Measurements from ENCODE around the gene PDK2.

Gene PDK2

DNA sequence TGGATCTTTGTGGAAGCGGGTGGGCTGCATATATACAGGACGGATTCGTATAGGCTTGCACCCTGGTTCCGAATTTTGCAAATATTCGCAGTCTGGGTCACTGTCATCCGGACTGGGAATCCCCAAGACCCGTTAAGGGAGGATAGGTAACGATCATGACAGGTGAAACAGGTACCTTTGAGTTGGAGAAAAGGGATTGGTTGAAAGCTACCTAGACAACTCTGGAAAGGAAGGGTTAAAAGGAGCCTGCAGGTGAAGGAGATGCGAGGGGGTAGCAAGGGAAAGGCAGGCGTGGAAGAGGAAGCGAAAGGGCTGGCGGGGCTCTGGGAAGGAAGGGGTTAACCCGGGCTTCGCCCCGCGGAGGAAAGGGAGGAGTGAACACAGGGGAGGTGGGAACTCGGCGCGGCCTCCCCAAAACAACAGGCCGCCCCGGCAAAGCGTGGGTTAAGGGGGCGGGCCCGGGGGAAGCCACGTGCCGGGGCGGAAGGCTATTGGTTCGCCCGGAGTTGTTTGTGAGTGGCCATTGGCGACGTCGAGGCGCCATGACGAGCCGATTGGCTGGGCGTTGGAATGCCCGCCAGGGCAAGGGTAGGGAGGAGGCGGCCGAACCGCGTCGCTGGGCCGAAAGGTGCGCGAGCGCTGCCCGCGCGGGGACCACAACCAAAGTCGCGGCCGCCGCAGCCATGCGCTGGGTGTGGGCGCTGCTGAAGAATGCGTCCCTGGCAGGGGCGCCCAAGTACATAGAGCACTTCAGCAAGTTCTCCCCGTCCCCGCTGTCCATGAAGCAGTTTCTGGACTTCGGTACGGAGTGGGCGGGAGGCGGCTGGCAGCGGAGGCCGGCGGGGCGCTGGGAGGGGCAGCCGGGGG lies at the start of gene PDK2:
PDK2 (plus strand) TSS at position 599 of the 867 bp plus-strand sequence; CDS start at position 684, 85 bp downstream.
- peak; percentile 96 for DNase-seq

DNA sequence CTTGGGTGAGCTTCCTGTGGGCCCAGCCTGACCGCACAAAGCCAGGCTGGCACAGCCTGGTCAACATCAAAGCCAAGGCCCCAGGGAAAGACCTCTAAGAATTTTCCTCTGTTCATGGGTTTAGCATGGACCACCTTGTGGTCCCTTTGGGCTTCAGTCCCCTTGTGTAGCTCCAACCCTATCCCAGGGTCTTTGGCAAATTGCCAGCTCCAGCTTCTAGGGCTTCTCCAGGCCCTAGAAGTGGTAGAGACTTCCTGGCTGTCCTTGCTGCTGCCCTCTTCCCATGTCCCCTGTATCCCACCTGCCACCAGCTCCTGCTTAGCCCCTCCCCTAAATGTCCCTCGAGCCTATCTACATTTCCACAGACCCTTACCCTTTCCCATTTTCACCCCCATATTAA lies 49.0 kb upstream of the PDK2 start:
- DNase-seq, result no peak

DNA sequence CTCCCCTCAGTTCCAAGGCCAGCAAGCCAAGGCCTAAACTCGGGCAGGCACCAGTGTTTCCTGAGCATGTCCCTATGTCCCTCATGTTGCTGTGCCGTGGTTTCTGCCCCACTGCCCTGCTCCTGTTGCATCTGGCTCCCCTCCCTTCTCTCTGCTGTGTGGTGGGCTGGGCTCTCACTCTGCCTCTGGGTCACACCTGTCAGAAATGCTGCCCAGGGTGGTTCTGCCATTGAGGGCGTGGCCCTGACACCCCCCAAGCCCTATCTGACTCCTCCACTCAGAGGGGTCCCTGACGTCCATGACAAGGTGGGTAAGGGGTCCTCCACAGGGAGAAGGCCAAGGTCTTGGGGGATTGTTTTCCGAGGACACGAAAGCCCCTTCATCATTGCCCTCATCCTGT lies 48.5 kb upstream of the PDK2 start:
- DNase-seq, result no peak

DNA sequence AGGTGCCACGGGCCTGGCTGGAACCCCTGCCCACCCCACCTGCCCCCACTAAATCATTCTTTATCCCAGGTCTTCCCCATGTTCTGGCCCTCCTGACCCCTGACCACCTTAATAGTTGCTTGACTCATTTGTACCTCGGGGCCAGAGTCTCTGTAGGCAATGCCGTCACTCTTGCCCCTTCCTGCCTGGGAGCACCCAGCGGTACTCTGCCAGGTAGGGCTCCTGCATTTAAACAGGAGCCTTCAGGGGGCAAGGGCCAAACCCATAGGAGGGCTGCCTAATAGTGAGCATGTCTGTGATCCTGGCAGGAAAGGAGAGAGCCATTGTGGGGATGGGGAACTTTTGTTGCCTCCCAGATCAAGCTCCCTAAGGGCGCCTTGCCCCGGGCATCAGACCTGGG lies 48.1 kb upstream of the PDK2 start:
- no peak for DNase-seq

DNA sequence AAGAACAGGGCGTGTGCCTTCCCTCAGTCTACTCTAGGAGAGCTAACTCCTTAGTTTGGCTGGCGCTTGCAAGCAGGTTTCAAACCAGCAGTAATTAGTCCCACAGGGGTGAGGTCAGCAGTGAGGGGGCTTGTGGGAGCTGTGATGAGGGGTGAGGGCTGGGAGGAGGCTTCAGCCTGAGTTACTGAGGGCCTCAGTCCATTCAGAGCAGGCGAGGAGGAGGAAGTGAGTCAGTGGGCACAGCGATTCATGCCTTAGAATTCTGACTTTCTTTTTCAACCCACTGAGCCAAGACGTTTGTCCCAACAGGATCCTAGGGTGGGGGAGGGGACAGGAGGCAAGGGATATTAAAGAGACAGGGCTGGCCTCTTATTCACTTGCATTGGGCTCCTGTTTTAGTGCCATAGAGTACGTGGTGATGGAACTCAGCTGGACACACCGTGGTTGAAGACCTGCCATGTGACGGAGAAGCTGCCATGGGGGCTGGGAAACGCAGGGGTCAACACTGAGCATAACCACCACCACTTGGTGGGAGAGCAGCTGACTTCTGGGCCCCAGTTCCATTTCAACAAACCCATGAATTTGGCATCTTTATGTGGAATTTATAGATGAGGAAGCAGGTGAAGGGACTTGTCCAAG lies 47.5 kb upstream of the PDK2 start:
- DNase-seq, result no peak

DNA sequence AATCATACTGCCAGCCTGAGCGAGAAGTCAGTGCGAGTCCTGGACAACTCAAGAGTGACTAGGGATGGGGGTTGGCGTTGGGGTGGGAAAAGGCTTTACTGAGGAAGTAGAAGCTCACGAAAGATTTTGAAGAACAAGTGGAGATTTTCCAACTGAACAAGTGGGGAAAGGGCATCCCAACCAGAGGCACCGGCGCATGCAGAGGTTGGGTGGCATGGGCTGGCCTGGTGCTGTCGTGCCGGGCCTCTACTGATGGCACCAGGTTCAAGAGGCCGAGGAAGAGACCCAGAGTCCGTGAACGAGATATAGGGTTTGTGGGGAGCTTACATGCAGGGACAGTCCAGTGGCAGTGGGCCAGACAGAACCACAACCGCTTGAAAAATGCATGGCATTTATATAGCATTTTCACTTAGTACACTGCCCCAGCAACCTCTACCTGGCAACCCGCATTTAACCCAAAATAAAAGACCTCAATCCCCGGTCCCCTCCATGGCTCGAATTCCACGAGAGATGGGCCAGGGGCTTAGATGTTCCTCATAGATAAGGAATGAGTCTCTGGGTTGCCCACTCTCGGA lies 46.9 kb upstream of the PDK2 start:
- no peak for DNase-seq

DNA sequence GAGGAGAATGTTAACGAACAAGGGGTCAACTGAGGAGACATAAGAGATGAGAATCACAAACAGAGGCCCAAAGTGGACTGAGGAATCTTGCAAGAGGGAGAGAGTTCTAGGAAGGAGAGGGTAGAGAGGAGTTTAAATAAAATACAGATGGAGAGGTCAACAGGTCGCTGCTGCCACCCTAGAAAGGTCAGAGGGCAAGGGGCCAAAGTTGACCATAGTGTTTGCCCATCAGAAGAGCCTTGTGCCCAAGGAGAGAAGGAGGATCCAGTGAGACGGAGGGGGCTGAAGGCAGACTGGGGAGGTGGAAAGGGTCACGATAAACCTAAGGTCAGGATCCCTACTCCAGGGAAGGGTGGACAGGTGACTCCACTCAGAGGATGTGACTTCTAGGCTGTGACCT lies 46.2 kb upstream of the PDK2 start:
- DNase-seq, result no peak

DNA sequence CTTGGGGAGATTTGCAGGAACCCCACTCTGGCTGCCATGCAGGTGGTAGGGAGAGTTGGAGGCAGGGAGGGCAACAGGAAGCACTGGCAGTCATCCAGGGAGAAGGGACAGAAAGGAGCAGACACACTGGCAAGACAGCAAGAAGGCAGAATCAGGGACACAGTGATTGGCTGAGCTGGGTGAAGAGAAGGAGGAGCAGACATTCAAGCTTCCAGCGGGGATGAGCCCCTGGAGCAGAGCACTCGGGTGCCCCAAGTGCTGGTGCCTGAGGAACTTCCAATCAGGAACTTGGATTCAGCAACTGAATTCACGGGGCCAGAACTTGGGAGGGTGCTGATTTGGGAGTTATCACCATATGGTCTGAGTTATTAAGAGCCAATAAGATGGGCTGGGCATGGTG lies 45.5 kb upstream of the PDK2 start:
- DNase-seq, result no peak

DNA sequence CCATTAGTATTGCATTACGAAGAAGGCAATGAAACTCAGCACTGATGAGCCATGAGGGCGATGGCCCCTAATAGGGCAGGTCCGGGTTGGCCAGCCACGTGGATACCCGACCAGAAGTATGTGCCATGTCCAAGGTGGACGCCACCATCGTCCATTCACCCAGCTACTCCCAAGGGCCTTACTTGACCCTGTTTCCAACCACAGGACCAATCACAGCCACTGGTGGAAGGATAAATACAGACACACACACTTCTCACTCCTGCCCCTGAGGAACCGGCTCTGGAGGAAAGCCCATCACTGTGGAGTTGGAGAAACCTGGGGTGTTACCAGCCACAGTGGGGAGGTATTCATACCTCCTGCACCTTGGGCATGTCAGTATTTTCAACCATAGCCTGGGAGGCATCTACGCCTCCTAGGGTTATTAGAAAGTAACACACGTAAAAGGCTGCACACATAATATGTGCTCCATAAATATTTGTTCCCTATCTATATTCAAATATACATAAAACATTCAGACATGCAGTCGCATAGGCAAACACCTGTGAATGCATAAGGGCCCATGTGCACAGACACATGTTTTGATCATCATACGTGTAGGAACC lies 44.6 kb upstream of the PDK2 start:
- DNase-seq, result no peak

DNA sequence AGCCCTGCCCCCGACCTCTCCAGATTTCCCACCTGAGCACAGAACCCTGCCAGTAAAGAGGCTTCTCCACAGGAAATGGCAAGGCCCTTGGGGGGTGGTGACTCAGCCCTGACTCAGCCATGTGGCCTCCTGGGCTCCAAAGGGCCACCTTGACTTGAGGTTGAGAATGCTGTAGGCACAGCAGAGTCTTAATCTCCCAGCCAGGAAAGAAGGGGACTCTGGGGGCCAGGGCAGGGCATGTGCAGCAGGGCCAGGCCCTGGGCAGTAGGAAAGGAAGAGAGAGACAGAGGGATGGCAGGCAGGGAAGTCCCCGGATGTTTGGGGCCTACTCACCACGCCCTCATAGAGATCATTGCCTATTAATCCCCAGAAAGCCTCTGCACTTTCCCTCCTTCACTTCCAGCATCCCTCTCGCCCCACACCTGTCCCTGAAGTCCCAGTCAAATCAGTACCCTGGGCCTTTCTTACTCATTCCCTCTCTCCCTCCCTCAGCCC lies 44.0 kb upstream of the PDK2 start:
- no peak for DNase-seq

DNA sequence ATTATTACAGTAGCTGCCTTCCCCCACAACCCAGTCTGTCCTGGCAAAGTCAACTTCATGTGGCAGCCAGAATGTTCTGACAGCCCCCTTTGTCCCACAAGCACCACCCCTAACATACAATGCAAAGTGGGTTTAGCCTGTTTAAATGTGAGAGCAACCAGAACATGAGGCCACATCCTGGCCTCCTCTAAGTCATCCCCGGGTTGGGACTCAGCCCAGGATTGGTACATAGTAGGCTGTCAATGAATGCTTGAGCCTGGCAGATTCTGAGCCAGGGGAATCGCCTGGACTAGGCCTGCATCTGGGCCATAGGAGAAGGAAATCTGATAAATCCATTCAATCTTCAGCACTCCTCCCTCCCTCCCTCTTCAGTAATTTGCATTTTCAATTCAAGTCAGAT lies 43.5 kb upstream of the PDK2 start:
- no peak for DNase-seq

DNA sequence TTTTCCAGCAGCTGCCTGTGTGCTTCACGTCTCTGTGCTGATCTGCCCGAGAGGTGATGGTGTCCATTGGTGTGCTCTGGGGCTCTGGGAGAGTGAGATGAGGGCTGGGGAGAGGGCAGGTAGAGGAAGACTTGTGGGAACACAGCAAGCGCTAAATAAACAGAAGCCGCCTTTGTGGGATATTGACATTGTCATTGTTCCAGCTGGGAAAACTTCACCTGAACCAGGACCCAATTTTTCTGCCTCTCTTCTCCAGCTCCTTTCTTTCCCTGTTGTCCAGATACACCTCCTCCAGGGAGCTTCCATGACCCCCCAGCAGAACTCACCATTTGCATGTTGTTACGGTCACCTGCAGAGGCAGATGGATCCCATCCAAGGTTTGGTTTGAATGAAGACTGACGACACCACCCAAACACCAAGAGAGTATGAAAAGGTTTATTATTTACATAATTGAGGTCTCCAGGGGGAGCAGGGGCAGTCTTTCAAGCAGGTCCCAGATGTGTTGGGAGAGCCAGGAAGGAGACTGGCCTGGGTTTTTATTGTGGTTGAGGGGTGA lies 42.8 kb upstream of the PDK2 start:
- no peak for DNase-seq

DNA sequence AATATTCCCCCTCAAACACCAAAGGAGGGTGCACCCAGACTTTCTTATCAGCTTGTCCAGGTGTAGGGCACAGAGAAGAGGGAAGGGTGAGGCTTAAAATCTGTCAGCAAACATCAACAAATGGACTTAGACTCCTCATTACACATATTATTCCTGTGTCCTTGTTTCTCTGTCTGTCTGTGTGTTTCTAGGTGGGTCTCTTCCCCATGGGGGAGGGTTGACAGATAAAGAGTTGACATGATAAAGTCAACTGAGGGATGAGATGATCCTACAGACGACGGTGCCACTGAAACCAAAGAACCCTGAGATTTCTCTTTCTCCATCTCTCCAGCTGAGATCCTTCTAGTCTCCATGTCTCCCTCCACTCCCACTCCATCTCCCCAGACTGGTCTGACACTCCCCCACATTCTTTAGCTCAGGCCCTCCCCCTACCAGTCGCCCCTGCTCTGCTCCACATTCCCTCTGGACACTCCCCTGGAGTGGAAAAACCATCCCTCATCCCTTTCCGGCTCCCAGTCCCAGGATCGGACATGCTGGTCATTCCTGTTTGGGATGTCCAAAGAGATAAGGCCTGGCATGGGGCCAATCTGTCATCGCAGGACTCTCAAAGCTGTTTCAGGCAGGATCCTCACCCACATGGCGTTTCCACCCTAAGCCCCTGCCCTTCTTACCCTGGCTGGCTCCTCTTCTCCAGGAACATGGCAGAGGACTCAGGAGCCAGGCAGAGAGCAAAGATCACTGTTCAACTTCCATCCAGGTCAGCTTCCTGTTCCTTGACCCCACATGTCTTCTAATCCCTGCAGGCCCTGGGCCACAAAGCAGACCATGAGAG lies 42.1 kb upstream of the PDK2 start:
- DNase-seq, result no peak

DNA sequence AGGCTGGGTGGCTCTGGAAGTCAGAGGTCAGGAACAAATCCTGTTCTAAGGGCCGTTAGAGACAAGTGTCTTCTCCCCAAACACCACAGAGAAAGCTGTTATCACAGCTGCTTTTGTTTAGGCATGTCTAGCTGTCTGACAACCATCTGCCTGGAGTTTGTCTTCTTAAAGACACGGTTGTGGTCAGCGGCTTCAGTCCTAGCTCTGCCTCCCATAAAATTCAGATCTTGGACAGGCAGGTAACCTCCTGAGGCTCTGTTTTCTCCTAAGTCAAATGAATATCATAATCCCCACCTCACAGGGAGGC lies 41.5 kb upstream of the PDK2 start:
- no peak for DNase-seq

DNA sequence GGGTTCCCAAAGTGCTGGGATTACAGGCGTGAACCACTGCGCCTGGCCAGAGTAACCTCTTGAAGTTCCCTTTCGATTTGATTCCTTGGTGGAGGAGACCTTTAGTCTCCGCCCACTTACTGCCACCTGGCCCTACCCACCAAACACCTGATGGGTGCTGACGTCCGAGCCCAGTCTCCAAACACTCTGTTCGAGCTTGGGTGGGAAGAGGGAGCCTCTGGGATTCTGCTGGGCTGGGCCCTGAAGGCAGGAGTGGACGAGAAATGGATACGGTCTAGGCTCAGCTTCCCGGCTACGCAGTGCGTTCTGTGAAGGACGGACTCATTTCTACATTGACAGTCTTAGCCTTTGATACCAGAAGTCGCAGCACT lies 40.1 kb upstream of the PDK2 start:
- no peak for DNase-seq

DNA sequence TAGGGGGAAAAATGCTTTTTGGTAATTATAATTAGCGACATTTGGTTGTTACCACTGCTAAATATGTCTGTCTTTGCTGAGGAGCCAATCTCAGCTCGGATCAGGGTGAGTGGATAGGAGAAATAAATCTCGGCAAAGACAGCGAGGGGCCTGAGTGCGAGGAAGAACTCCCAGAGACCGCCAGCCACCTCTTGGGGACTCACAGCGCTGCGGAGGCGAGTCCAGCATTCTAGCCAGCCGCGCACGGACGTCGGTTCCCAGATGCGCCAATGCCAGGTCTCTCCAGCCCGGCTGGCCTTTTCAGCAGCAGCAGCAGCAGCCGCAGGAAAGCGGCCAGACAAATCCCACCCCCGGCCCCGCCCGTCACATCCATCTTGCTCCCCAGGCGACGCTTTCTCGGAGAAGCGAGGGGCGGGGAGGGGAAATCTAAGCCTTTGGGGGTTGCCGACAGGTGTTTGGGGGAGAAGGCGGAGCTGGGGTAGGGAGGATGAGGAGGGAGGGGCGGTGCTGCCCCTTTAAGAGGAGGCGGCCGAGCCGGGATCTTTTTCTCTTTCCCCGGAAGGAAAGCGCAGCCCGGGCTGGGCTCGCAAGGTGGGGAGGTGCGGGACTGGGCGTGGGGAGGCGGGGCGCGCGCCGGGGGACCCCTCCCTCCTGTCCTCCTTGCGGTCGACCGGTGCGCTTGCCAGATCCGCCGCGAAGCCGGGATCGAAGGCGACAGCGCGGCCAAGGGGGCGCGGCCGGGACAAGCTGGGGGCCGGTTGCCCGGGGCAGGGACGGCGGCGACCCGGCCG lies 39.5 kb upstream of the PDK2 start, which contains the start of gene ITGA3:
ITGA3 (plus strand) TSS at position 685 of the 791 bp plus-strand sequence. CDS start 330 bp downstream, outside the sequence.
- DNase-seq, result peak; percentile 32

DNA sequence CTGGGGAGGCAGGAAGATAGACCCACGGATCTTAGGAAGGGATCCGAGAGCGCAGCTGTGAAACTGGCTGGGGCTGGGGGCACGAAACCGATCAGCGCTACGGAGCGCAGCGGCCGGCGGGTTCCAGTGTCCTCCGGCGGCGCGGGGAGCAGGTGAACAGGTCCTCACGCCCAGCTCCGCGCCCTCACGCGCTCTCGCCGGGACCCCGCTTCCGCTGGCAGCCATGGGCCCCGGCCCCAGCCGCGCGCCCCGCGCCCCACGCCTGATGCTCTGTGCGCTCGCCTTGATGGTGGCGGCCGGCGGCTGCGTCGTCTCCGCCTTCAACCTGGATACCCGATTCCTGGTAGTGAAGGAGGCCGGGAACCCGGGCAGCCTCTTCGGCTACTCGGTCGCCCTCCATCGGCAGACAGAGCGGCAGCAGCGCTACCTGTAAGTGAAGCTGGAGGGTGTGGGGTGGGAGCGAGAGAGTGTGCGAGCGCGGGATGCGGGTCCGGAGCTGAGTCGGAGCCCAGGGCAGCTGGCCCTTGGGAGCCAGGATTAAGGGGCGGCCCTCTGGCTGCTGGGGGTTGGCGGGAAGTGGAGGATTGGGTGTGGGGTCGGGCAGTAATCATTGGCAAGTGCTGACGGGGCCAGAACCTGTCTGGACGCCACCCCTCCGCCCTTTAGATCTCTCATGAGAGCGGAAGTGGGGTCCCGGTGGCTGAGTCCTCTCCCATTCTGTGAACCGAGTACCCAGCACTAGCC lies 38.8 kb upstream of the PDK2 start:
- DNase-seq, result peak; percentile 28

DNA sequence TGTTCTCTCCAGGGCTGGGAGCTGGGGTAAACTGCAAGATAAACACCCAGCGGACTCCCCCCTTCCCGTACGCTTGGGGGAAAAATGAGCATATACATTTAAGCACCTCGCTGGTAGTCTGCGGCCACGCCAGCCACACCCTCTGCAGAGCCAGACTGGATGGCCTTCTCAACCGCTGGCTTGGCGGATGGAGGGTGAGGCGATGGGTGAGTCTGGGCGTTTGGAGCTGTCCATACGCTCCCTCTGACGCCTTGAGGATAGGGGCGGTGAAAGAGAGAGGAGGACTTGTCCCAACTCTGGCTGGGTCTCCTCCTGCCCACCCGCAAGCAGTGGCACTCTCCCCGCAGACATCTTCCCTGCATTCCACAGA lies 38.2 kb upstream of the PDK2 start:
- no peak for DNase-seq

DNA sequence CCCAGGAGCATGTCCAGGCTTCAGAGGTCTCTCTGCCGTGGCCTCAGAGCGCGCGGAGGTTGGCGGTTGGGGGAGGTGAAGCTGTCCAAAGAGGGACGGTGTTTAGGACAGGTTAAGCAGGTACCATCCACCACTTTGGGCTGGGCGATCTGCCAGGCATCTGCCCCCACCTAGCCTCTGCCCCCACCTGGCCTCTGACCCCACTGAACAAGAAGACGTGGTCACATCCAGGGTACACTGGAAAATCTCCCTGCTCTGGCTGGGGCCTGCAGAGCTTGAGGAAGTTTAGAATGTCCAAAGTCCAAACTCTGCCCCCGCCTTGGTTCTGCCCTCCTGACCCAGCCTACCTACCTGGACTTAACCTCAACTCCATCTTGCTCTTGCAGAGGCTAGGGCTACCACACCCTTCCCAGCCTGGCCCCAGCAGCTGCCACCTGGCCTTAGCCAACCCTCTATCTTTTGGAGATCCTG lies 37.6 kb upstream of the PDK2 start:
- no peak for DNase-seq

DNA sequence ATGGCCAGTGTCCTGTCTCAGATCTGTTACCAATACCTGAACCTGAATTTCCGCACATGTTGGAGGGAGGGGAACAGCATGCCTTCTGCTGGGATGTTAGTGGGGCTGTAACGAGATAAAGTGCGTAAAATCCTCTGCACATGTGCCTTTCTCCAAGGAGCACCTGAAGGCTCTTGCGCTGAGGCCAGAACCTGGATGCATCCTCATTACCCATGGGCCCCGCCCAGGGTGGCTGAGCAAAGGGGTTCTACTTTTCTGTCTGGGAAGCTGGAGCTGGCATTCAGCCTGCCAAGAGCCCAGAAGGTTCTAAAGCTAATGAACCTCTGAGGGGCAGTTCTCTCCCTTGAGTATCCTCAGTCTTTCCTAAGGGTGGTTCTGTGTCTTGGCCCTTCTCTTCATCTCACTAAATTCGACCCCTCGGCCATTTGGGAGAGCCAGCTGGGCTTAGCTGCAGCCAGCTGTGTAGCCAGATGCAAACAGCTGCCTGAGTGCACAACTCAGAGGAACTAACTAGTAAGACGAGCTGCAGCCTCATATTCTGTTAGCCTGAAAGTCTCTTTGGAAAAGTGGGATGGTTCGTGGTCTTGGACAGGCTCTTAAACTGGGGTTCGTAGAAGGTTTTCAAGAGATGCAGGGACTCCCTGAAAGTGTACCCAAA lies 36.7 kb upstream of the PDK2 start:
- no peak for DNase-seq
